Cardiac fibroblast (primary cell): ENCODE results near the gene TLE5.

Experiments used
- DNase-seq, 2 donors: peaks; one replicate each; pipeline versions ENCODE4 v3.0.0 to v3.0.0-alpha.2; 2010; ENCODE audit warnings: low read depth in 2 of 2
- H3K4me3 ChIP-seq, 2 donors: replicated peaks in 1 of 2; 1 replicate in 1 of 2; 2 replicates in 1 of 2; pipeline ENCODE4 v1.5.1; 2011; ENCODE audit warnings: low read depth in 2 of 2, low read length in 2 of 2, mild to moderate bottlenecking in 2 of 2, moderate library complexity in 1 of 2
- TF ChIP-seq, protein P1 (sequence below): IDR thresholded peaks from one replicate; pipeline ENCODE4 v1.5.1; 2011; ENCODE audit warnings: low read depth, mild to moderate bottlenecking, low read length, inconsistent platforms

TLE5 gene

DNA sequence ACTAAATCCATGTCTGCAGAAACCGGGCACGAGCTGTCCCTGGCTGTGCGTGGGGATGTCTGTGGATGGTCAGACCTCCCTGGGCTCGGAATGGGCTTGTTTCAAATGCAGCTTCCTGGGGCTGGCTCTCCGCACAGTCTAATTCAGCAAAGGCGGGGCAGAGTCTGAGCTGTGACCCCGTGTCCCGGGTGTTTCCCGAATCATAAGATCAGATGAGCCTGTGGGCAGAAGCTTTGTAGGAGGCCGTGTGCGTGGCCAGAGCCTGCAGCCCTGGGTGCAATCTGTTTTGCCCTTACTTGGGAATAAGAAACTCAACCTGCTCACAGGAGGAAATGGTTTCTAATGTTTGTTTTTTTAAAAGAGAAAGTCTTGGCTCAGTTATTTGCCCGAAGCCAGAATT, 18.0 kb upstream of the TLE5 start:
- peak in 1 of 2 donors; percentile 21 for DNase-seq
- no peak overlapping the region for H3K4me3 ChIP-seq
- TF ChIP-seq, protein P1, sequence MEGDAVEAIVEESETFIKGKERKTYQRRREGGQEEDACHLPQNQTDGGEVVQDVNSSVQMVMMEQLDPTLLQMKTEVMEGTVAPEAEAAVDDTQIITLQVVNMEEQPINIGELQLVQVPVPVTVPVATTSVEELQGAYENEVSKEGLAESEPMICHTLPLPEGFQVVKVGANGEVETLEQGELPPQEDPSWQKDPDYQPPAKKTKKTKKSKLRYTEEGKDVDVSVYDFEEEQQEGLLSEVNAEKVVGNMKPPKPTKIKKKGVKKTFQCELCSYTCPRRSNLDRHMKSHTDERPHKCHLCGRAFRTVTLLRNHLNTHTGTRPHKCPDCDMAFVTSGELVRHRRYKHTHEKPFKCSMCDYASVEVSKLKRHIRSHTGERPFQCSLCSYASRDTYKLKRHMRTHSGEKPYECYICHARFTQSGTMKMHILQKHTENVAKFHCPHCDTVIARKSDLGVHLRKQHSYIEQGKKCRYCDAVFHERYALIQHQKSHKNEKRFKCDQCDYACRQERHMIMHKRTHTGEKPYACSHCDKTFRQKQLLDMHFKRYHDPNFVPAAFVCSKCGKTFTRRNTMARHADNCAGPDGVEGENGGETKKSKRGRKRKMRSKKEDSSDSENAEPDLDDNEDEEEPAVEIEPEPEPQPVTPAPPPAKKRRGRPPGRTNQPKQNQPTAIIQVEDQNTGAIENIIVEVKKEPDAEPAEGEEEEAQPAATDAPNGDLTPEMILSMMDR, result no peak

DNA sequence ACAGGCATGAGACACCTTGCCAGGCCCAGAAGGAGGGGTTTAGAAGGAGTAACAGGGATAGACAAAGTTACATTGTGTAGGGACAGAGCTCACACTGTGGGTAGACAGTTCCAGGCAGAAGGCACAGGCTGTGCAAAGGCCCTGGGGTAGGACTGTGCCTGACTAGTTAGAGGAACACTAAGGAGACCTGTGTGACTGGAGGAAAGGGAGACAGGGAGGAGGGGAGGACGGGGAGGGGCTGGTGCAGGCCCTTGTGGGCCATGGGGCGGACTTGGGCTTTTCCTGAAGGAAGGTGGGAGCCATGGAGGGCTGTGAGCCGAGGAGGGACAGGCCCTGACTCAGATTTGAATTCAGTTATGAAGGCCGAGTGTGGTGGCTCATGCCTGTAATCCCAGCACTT, 17.3 kb upstream of the TLE5 start:
- TF ChIP-seq, protein P1, result no peak
- DNase-seq, result no peak
- no peak overlapping the region for H3K4me3 ChIP-seq

DNA sequence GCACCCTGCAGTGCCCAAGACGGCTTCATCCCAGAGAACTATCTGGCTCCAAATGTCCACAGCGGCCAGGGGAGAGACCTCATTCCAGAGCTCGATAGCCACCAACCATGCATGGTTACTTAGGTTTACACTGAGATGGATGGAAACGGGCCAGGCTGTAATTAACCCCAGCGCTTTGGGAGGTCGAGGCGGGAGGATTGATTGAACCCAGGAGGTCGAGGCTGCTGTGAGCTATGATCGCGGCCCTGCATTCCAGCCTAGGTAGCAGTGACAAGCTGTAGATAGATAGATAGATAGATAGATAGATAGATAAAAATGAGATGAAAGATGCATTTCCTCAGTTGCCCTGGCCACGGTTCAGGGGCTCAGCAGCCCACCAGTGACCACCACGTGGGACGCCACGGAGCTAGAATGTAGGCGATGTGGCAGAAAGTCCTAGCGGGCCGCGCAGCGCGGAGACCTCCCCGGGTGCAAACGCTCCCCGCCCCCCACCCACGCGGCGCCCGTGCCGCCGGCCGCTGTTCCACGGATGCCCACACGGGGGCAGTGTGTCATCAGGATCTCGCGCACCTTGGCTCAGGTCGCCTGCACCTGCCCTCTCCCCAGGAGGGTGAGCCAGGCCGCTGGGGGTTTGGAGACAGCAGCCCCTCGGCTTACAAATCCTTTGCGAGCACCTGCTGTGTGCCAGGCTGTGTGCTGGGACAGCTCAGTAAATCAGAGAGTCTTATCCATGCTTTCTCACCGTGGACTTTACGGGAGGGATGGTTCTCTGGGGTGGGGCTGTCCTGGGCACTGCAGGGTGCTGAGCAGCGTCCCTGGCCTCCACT, 13.5 kb upstream of the TLE5 start:
- peak in 1 of 2 donors; percentile 33 for DNase-seq
- peak overlapping the region in 1 of 2 donors; percentile 14 for H3K4me3 ChIP-seq
- TF ChIP-seq, protein P1, result peak; percentile 82

DNA sequence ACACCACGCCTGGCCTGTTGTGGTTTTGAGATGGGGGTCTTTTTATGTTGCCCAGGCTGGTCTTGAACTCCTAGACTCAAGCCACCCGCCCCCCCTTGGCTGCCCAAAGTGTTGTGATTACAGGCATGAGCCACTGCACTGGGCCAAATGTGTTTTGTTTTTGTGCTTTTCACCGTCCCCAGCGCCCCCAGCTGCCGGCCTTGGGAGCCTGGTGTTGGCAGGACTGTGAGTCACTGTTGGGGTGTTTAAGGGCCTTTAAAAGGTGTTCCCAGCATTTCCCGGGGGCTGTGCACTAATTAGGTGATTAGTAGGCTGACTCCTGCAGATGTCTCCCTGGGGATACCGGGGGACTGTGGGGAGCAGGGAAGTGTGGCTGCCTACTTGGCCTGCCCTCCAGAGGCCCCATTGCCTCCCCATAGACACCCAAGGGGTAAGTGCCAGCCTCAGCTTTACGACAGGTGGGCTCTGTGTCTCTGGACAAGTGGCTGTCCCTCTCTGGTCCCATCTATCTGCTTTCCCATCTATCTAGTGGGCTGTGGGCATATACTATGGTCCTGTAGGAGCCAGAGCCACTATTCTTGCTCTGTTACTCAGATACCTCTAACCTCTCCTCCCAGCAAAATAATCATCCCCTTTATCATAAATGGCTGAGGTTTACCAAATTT, 11.8 kb upstream of the TLE5 start:
- no peak overlapping the region for H3K4me3 ChIP-seq
- peak; percentile 49 to 52 for DNase-seq
- TF ChIP-seq, protein P1, result peak; percentile 30

DNA sequence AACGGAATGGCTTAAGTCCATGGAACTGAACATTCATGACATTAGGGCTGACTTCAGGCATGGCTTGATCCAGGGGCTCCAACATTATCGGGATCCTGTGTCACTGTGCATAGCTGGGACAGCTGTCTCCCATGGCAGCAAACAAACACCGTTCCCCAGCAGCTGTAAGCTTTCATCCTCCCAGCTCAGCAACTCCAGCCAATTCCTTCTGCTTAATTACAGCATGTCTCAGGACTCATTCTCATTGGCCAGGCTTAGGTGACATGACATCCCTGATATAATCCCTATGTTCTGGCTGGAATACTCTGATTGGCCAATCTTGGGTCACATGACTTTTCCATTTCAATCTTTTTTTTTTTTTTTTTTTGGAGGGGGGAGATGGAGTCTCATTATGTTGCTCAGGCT, 10.9 kb upstream of the TLE5 start:
- DNase-seq, result peak; percentile 75 to 93
- H3K4me3 ChIP-seq, result no peak overlapping the region
- TF ChIP-seq, protein P1, result no peak

DNA sequence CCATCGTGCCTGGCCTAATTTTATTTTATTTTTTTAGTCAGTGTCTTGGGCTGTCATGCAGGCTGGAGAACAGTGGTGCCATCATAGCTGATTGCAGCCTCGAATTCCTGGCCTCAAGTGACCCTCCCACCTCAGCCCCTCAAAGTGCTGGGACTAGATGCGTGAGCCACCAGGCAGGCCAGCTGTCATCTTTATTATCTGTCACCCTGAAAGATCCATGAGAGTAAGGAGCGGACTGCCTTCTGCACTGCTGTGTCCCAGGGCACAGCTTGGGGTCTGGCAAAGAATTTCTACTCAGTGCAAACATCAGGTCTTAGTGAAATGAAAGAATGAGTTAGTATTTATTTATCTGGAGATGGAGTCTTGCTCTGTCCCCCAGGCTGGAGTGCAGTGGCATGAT, 9.5 kb upstream of the TLE5 start:
- no peak for DNase-seq
- H3K4me3 ChIP-seq, result no peak overlapping the region
- TF ChIP-seq, protein P1, result no peak
